ENCODE measurements around the gene MED13L.
A peak's percentile ranks its signal among the peaks of the same experiment; 100 is the strongest.

The MED13L gene

GRCh38 chr12:116066381-116067230, 210.9 kb downstream of the MED13L start:
- TF ChIP-seq CTCF (IDR thresholded peaks at IDR 0.05; ENCODE audit: low read depth, low read length, missing control alignments), result peak; percentile 86
- DNase-seq (ENCODE audit: extremely low read depth, low read depth), result peak; percentile 24
- H3K4me3 ChIP-seq (replicated peaks; ENCODE audit: low read depth, low read length), result no peak overlapping the region

- DNase-seq (ENCODE audit: extremely low read depth, low read depth), result no peak
- no peak overlapping the region for H3K4me3 ChIP-seq (replicated peaks; ENCODE audit: low read depth, low read length)
- TF ChIP-seq CTCF (IDR thresholded peaks at IDR 0.05; ENCODE audit: low read depth, low read length, missing control alignments), result no peak
Observed at GRCh38 chr12:116065606-116066005, 211.9 kb downstream of the MED13L start.

- TF ChIP-seq CTCF (IDR thresholded peaks at IDR 0.05; ENCODE audit: low read depth, low read length, missing control alignments), result no peak
- H3K4me3 ChIP-seq (replicated peaks; ENCODE audit: low read depth, low read length), result no peak overlapping the region
- DNase-seq (ENCODE audit: extremely low read depth, low read depth), result no peak
Observed at GRCh38 chr12:116064493-116064892, 213.0 kb downstream of the MED13L start.

GRCh38 chr12:116062698-116063097, 214.8 kb downstream of the MED13L start:
- no peak overlapping the region for H3K4me3 ChIP-seq (replicated peaks; ENCODE audit: low read depth, low read length)
- no peak for TF ChIP-seq CTCF (IDR thresholded peaks at IDR 0.05; ENCODE audit: low read depth, low read length, missing control alignments)
- no peak for DNase-seq (ENCODE audit: extremely low read depth, low read depth)

- DNase-seq (ENCODE audit: extremely low read depth, low read depth), result no peak
- no peak overlapping the region for H3K4me3 ChIP-seq (replicated peaks; ENCODE audit: low read depth, low read length)
- TF ChIP-seq CTCF (IDR thresholded peaks at IDR 0.05; ENCODE audit: low read depth, low read length, missing control alignments), result no peak
Observed at GRCh38 chr12:116060764-116061163, 216.7 kb downstream of the MED13L start.

DNA sequence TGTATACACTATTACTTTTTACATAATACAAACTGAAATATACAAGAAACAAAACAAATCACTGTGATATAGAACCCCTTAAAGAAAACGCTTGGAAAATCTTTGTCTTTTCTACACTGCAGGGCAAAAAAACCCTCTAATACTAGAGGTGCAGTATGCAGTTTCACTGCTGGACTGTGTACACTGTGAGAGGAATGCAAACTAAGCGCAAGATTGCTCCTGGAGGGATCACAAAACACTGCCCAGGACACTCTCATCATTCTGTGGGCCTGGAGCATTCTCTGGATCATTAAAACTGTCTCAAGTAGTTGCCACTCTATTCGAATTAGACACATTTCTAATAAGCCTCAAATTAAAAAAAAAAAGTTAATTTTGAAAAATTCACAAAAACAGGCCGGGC, 217.6 kb downstream of the MED13L start:
- no peak for TF ChIP-seq CTCF (IDR thresholded peaks at IDR 0.05; ENCODE audit: low read depth, low read length, missing control alignments)
- DNase-seq (ENCODE audit: extremely low read depth, low read depth), result no peak
- H3K4me3 ChIP-seq (replicated peaks; ENCODE audit: low read depth, low read length), result no peak overlapping the region
